Measurements from ENCODE around the gene FZD2.
"Not testable (repeated sequence)": the region's sequence is repeated elsewhere in the genome, so short reads cannot be mapped to it uniquely, and the experiment has no call there.

The FZD2 gene

DNA sequence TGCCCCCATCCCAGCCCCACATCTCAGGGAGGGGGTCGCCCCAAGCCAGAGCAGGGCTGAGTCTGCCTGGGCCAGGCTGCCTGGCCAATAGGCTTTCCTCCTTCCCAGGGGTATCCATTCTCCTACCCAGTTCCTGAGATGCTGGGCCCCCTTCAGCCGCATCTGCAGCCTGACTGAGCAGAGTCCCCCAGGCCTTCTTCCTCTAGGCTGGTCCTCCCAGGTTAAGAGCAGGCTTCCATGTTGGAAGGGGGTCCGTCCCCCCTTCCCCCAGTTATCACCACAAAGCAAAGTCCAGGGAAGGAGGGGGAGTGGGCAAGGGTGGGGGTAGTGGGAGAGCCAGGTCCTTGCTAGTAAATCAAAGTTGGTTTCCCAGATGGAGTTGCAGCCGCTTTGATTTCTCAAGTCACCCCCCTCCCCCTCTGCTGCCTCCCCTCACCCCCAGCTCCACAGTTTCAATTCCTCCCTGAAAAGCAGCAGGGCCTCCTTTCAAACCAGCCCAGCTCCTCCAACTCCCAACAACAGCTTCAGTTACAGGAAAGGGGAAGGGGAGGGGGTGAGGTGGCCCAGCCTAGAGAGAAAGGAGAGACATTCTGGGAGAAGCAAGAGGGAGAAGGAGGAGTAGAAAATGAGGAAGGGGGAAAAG is 9.5 kb upstream of the FZD2 start:
- no peak for DNase-seq

DNA sequence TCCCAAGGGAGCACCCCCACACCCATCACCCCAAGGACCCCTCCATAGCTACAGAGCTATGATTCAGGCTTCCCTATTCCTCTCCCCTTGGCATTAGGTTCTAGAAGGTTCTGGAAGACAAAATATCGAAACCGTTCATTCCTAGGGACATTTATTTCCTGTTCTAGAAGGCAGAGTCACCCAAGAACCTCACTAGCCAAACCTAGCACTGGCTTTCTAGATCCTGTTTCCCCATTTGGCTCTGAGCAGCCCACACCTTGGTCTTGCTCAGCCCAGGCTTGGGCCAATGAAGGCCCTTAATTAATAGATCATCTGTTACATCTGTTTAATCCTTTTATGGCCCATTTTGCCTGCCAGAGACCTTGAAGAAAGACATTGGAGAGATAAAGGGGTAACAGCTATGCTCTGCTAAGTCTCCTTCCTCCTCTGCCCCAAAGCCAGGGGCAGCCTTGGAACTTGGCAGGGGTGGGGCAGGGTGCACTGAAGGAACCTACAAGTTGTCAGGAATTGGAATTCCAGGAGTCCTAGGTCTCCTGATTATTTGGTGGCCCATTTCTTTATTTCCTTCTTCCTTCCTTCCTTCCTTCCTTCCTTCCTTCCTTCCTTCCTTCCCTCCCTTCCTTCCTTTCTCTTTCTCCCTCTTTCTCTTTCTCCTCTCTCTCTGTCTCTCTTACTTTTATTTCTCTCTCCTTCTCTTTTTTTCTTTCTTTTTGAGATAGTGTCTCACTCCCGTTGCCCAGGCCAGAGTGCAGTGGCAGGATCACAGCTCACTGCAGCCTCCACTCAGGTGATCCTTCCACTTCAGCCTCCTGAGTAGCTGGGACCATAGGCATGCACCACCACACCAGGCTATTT is 8.7 kb upstream of the FZD2 start:
- DNase-seq = no peak

DNA sequence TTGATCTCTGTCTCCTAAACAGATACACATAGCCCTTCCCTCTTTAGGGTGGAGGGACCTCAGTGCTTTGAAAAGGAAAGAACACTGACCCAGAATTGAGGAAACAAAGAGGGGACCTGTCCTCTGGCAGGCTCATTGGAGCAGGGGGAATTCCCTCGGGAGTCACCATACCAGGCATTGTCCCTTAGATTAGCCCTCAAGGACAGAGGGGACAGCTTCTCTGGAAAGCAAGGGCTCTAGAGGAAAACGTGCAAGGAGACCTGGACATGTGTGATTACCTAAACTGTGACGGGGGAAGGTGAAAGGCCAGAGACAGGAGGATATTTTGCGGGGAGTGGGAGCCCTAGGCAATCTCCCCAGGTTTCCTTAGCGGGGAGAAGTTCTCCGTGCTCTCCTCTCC is 7.6 kb upstream of the FZD2 start:
- DNase-seq = no peak

- no peak for DNase-seq
These were observed 4.9 kb upstream of the FZD2 start for GRCh38 chr17:44552361-44552760.

DNA sequence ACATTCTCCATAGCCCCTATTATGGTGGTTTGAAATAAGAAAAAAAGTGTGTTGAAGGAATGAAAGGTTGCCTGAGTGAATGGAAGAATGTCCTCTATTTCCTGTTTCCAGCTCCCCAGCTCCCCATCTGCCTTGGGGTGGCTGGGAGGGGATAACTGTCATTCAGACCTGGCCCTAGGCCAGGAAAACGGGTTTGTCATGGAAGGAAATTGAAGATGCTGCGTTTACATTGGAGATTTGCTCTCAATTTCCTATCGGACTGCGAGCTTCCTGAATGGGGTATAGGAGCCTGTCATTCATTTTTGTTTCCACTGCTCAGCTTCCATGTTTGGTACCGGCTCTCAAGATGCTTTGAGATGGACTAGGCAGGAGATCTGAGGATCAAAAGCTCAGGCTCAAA is 2.2 kb upstream of the FZD2 start:
- no peak for DNase-seq

DNA sequence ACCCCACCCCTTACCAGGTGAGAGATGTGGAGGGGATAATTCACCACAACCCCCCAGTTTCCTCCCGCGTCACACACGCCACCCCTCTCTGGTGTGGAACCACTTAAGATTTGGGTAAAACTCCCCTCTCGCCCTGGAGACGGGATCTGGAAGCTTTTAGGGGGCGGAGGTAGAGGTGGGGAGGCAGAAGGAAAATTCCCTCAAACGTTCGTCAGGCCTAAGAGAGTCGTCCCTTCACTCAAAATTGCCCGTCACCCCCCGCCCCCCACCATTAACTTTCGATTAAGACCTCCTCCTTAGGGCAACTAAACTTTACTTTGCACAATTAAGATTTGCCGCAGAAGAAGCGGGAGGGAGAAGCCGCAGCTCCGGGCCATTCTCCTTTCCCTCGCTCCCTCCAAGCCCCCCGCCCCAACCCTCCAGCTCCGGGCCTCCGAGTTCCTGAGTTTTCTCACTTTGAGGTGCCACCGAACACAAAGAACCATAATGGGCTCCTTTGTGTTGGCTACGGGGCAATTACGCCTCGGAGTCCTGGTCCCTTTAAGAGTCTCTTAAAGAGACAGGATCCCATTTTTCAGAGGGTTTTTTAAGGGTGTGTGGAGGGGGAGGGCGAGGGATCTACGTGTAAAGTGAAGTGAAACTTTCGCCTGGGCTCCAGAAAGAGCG is 985 bp upstream of the FZD2 start:
- DNase-seq = peak; percentile 31

- DNase-seq = no peak
These were observed 484 bp downstream of the FZD2 start for GRCh38 chr17:44557651-44558285.

- no peak for DNase-seq
These were observed 1.0 kb downstream of the FZD2 start for GRCh38 chr17:44558334-44558709.

- DNase-seq = no peak
These were observed 1.7 kb downstream of the FZD2 start for GRCh38 chr17:44558710-44559633.

- no peak for DNase-seq
These were observed 2.6 kb downstream of the FZD2 start for GRCh38 chr17:44559634-44560554.

- DNase-seq = no peak
These were observed 3.9 kb downstream of the FZD2 start for GRCh38 chr17:44561237-44561623.

DNA sequence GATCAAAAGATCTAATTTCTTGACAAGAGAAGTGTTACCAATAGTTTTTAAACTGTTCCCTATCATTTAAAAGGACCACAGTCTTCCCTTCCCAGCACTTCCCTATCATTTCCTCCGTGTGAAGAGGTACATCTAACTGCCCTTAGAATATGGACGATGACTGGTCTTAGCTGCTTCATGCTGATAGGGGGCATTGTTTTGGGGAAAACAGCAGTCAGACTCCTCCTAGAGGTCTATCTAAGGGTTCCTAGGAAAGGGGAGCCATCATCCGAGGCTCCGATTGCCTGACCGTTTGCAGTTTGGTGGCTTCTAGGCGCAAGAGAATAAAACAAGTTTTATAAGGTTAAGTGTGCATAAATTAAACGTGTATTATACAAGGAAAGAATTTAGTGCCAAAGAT is 7.1 kb downstream of the FZD2 start:
- DNase-seq = no peak

DNA sequence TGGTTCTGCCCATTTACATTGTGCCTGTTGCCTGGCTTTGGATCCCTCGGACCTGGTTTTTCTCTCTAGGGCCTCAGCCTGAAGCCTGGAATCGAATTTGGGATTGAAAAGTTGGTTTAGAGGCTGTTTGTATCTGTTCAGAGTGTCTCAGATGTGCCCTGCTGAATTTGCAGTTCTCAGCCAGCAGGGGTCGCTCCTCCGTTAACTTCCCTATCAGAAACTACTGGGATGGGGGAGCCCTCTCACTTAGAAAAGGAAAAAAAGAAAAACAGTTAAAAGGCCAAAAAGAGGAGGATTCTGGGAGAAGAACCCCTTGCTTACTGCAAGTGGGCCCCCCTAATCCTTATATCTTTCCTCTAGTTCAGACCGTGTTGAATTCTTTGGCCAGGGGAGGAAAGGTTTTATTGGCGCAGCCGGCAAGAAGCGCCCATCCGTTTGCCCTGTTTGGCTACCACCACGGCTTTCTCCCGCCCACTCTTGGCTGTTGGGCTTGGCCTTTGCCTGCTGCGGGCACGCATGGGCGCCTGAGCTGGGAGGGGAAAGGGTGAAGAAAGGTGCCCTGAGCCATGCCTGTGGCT is 8.7 kb downstream of the FZD2 start:
- no peak for DNase-seq

DNA sequence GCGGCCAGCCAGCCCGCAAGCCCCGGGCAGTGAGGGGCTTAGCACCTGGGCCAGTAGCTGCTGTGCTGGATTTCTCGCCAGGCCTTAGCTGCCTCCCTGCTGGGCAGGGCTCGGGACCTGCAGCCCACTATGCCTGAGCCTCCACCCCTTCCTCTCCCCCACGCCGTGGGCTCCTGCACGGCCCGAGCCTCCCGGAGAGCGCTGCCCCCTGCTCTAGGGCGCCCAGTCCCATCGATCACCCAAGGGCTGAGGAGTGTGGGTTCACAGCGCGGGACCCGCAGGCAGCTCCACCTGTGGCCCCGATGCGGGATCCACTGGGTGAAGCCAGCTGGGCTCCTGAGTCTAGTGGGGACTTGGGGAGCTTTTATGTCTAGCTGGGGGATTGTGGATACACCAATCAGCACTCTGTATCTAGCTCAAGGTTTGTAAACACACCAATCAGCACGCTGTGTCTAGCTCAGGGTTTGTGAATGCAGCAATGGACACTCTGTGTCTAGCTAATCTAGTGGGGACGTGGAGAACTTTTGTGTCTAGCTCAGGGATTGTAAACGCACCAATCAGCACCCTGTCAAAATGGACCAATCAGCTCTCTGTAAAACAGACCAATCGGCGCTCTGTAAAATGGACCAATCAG is 11.1 kb downstream of the FZD2 start:
- not testable (repeated sequence) for DNase-seq

- DNase-seq = no peak
These were observed 11.9 kb downstream of the FZD2 start for GRCh38 chr17:44568945-44569858.

GRCh38 chr17:44572801-44573200 is 15.5 kb downstream of the FZD2 start:
- DNase-seq = no peak

- no peak for DNase-seq
These were observed 18.1 kb downstream of the FZD2 start for GRCh38 chr17:44575403-44575802.

DNA sequence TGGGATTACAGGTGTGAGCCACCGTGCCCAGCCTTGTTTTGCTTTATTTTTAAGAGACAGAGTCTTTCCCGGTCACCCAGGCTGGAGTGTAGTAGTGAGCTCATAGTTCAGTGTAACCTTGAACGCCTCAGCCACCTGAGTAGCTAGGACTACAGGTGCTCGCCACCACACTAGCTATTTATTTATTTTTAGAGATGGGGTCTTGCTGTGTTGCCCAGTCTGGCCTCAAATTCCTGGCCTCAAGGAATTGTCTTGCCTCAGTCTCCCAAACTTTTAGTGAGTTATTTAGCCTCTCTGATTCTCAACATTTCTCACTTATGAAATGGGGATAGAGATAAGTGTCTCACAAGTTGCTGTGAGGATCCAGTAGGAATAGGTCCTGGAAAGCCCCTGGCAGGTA is 21.7 kb downstream of the FZD2 start:
- DNase-seq = no peak

- no peak for DNase-seq
These were observed 24.6 kb downstream of the FZD2 start for GRCh38 chr17:44581868-44582267.

All from NCI-H1105 treated with DMSO at 0.1 percent for 48 hours (cell line).